K562 (cell line): ENCODE measurements around the gene RING1. TPM values are rescaled to one million over a fixed set of nuclear protein-coding genes. Genes with fewer than 3 reads are reported as not detected.
A peak's percentile ranks its signal among the peaks of the same experiment; 100 is the strongest.

Experiments used
- BMI1 ChIP-seq: fragments of 150-350 bp; IDR thresholded peaks from 2 replicates; pipeline ENCODE4 v1.6.1; 2014; ENCODE audit warnings: low read length
- BRCA1 ChIP-seq, 2 experiments: fragments of 450-650 bp in 1 of 2; sonication (generic) in 1 of 2; formaldehyde crosslinking in 1 of 2; IDR thresholded peaks; 2 replicates each; pipeline versions ENCODE4 v1.5.0 to v1.6.1; 2017 to 2020; ENCODE audit warnings: mild to moderate bottlenecking in 1 of 2, missing genetic modification reagents in 1 of 2
- ELF4 ChIP-seq: fragments of 450-650 bp; formaldehyde crosslinking; IDR thresholded peaks from 2 replicates; pipeline ENCODE4 v1.4.0; 2022; ENCODE audit warnings: missing genetic modification characterization
- GTF2F1 ChIP-seq: IDR thresholded peaks from 2 replicates; pipeline ENCODE4 v1.6.1; 2011; ENCODE audit warnings: low read depth, low read length, improper control_type of control experiment
- HDGF ChIP-seq: fragments of 450-650 bp; IDR thresholded peaks from 2 replicates; pipeline ENCODE4 v1.6.1; 2016
- HMGN3 ChIP-seq: IDR thresholded peaks from 2 replicates; pipeline ENCODE4 v1.6.1; 2011; ENCODE audit warnings: borderline replicate concordance, low read depth, mild to moderate bottlenecking, mixed read lengths, low read length; ENCODE audit not compliant: insufficient read length; ENCODE audit errors: extremely low read depth
- LCOR ChIP-seq: sonication (generic); formaldehyde crosslinking; IDR thresholded peaks from 2 replicates; pipeline ENCODE4 v1.8.0; 2022; ENCODE audit warnings: mild to moderate bottlenecking, missing genetic modification reagents
- MXI1 ChIP-seq: IDR thresholded peaks from 2 replicates; pipeline ENCODE4 v1.6.1; 2011; ENCODE audit warnings: low read depth, mild to moderate bottlenecking, improper control_type of control experiment, low read length
- PPARD ChIP-seq: fragments of 250-450 bp; sonication (Bioruptor Pico); IDR thresholded peaks from 2 replicates; pipeline ENCODE4 v1.8.0; 2022; ENCODE audit warnings: inconsistent platforms, mild to moderate bottlenecking, moderate library complexity
- PRPF4 ChIP-seq: fragments of 200-400 bp; formaldehyde crosslinking; IDR thresholded peaks from one replicate; pipeline ENCODE4 v1.6.1; 2017; ENCODE audit warnings: low read length, low read depth, mild to moderate bottlenecking; ENCODE audit not compliant: insufficient read depth, poor library complexity, severe bottlenecking
- PTRF ChIP-seq: fragments of 450-650 bp; IDR thresholded peaks from 2 replicates; pipeline ENCODE4 v1.6.1; 2016; ENCODE audit warnings: mild to moderate bottlenecking, missing genetic modification characterization, missing compliant biosample characterization
- RBM17 ChIP-seq: fragments of 200-400 bp; formaldehyde crosslinking; IDR thresholded peaks from 2 replicates; pipeline ENCODE4 v1.6.1; 2017; ENCODE audit warnings: low read depth, mild to moderate bottlenecking, low read length, borderline replicate concordance
- RNF2 ChIP-seq: sonication (generic); IDR thresholded peaks from 2 replicates; pipeline ENCODE4 v1.6.1; 2016
- SREBF1 ChIP-seq: fragments of 150-350 bp; IDR thresholded peaks from 2 replicates; pipeline ENCODE4 v1.6.1; 2014; ENCODE audit warnings: antibody characterized with exemption, low read depth, low read length, borderline replicate concordance
- ZBTB1 ChIP-seq: sonication (generic); formaldehyde crosslinking; IDR thresholded peaks from 2 replicates; pipeline ENCODE4 v1.8.1; 2023; ENCODE audit warnings: missing genetic modification reagents, low read depth, mild to moderate bottlenecking, borderline replicate concordance
- ZNF445 ChIP-seq: fragments of 250-450 bp; sonication (Bioruptor Pico); IDR thresholded peaks from 2 replicates; pipeline ENCODE4 v1.4.0; 2020; ENCODE audit warnings: low read depth, mild to moderate bottlenecking, moderate library complexity
- ZNF551 ChIP-seq: fragments of 250-450 bp; sonication (Bioruptor Pico); IDR thresholded peaks from 2 replicates; pipeline ENCODE4 v1.5.0; 2021; ENCODE audit warnings: mild to moderate bottlenecking, moderate library complexity
- polyA plus RNA-seq, 8 experiments: library from polyadenylated mRNA; depleted of rRNA in 4 of 8; stranded (reverse) in 5 of 8; unstranded in 3 of 8; fragments of >200 nt; fragmentation: Nextera tagmentation in 2 of 8; fragmentation: Illumina TruSeq in 1 of 8; extraction: Ambion mirVana in 2 of 8; extraction: Trizol in 1 of 8; gene quantifications; 2 replicates each; pipeline versions ENCODE4 v1.2.1 to v1.2.3, GENCODE V29; 2011 to 2014; ENCODE audit warnings: inconsistent platforms in 1 of 8, missing spikeins in 1 of 8
- total RNA-seq, 7 experiments: library from RNA; depleted of rRNA in 6 of 7; stranded (reverse); fragments of >200 nt in 6 of 7; fragmentation: Illumina TruSeq in 2 of 7; extraction: Trizol in 2 of 7; gene quantifications; 2 replicates each; pipeline versions ENCODE4 v1.2.1 to v1.2.3, GENCODE V29; 2011 to 2021; ENCODE audit warnings: low replicate concordance in 1 of 7
- TF ChIP-seq, protein P1 (sequence below): fragments of 450-650 bp; IDR thresholded peaks from 2 replicates; pipeline ENCODE4 v1.6.1; 2016; ENCODE audit warnings: low read depth, mild to moderate bottlenecking, moderate library complexity
- TF ChIP-seq, protein P2 (sequence below): fragments of 250-450 bp; sonication (Bioruptor Pico); IDR thresholded peaks from 2 replicates; pipeline ENCODE4 v1.4.0; 2020; ENCODE audit warnings: mild to moderate bottlenecking
- TF ChIP-seq, protein P3 (sequence below): IDR thresholded peaks from 3 replicates; pipeline ENCODE4 v1.6.1; 2011; ENCODE audit warnings: borderline replicate concordance, mild to moderate bottlenecking, moderate library complexity; ENCODE audit not compliant: insufficient read length; ENCODE audit errors: extremely low read depth
- TF ChIP-seq, protein P4 (sequence below): fragments of 250-450 bp; sonication (Bioruptor Pico); IDR thresholded peaks from 2 replicates; pipeline ENCODE4 v1.8.0; 2022; ENCODE audit warnings: inconsistent platforms, mild to moderate bottlenecking, moderate library complexity, borderline replicate concordance

RING1 gene
- total and polyA plus RNA-seq, 9 of the 15 experiments (the other 6 are each of a cell fraction or from before 2014, with no cell fraction given) = 4.2 to 59.1 (median 36.9) TPM

DNA sequence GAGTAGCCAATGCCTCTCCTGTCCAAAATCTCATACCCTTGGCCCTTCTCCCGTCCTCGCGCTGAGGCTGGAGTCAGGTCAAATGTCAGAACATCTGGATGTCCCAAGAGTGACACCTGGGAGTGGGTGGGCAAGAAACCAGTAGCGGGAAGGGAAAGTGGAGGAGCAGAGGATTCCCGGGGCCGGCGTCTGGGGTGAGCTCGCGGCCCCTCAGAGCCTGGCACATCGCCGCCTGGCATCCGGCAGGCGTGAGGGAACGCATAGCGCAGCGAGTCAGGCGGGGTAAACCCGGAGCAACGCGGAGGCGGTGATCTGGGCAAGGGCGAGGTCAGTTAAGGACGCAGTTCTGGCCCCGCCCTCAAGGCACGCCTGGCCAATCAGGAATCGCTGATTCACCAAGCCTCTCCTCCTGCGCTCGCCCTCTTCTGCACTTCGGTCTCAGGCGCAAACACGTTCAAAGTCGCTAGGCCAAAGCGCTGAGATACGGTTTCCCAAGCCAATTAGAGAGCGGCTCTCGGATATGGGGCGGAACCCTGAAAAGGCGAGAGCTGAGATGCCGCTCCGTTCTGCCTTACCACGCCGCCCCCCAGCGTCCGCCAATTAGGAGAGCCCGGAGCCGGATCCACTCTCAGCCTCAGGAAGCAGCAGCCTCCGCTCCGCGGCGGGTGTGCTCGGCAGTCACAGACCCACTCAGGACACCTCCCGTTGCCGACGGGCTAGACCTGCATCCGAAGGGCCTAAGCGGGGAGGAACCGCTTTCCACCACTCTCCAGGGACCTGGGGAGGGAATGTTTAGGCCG, 40.8 kb downstream of the RING1 start (continued):
- TF ChIP-seq HMGN3 (peak; percentile 91), PRPF4 (no peak), RNF2 (peak; percentile 31; the same call in 1 of the 2 replicates), BMI1 (no peak), ZBTB1 (CRISPR knock-in tag) (no peak), HDGF (peak; percentile 53; the same call in 1 of the 2 replicates), SREBF1 (no peak), GTF2F1 (no peak), PTRF (tag) (no peak), BRCA1 (IDR thresholded peaks at IDR 0.05) (no peak), BRCA1 (CRISPR knock-in tag; IDR thresholded peaks at IDR 0.05) (no peak), MXI1 (0 out of 2 replicates have a peak, but pooled peaks have one; percentile 9), ZNF445 (CRISPR knock-in tag) (peak; percentile 14; the same call in 1 of the 2 replicates), ELF4 (peak; percentile 41; the same call in 1 of the 2 replicates), PPARD (CRISPR knock-in tag) (no peak), RBM17 (no peak), ZNF551 (CRISPR knock-in tag) (no peak), LCOR (CRISPR knock-in tag) (peak; percentile 80)
- TF ChIP-seq, protein P1, sequence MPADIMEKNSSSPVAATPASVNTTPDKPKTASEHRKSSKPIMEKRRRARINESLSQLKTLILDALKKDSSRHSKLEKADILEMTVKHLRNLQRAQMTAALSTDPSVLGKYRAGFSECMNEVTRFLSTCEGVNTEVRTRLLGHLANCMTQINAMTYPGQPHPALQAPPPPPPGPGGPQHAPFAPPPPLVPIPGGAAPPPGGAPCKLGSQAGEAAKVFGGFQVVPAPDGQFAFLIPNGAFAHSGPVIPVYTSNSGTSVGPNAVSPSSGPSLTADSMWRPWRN = no peak; the same call in 1 of the 2 replicates
- TF ChIP-seq, protein P2, sequence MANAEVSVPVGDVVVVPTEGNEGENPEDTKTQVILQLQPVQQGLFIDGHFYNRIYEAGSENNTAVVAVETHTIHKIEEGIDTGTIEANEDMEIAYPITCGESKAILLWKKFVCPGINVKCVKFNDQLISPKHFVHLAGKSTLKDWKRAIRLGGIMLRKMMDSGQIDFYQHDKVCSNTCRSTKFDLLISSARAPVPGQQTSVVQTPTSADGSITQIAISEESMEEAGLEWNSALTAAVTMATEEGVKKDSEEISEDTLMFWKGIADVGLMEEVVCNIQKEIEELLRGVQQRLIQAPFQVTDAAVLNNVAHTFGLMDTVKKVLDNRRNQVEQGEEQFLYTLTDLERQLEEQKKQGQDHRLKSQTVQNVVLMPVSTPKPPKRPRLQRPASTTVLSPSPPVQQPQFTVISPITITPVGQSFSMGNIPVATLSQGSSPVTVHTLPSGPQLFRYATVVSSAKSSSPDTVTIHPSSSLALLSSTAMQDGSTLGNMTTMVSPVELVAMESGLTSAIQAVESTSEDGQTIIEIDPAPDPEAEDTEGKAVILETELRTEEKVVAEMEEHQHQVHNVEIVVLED = peak; percentile 13; the same call in 1 of the 2 replicates
- TF ChIP-seq, protein P3, sequence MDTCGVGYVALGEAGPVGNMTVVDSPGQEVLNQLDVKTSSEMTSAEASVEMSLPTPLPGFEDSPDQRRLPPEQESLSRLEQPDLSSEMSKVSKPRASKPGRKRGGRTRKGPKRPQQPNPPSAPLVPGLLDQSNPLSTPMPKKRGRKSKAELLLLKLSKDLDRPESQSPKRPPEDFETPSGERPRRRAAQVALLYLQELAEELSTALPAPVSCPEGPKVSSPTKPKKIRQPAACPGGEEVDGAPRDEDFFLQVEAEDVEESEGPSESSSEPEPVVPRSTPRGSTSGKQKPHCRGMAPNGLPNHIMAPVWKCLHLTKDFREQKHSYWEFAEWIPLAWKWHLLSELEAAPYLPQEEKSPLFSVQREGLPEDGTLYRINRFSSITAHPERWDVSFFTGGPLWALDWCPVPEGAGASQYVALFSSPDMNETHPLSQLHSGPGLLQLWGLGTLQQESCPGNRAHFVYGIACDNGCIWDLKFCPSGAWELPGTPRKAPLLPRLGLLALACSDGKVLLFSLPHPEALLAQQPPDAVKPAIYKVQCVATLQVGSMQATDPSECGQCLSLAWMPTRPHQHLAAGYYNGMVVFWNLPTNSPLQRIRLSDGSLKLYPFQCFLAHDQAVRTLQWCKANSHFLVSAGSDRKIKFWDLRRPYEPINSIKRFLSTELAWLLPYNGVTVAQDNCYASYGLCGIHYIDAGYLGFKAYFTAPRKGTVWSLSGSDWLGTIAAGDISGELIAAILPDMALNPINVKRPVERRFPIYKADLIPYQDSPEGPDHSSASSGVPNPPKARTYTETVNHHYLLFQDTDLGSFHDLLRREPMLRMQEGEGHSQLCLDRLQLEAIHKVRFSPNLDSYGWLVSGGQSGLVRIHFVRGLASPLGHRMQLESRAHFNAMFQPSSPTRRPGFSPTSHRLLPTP = no peak
- TF ChIP-seq, protein P4, sequence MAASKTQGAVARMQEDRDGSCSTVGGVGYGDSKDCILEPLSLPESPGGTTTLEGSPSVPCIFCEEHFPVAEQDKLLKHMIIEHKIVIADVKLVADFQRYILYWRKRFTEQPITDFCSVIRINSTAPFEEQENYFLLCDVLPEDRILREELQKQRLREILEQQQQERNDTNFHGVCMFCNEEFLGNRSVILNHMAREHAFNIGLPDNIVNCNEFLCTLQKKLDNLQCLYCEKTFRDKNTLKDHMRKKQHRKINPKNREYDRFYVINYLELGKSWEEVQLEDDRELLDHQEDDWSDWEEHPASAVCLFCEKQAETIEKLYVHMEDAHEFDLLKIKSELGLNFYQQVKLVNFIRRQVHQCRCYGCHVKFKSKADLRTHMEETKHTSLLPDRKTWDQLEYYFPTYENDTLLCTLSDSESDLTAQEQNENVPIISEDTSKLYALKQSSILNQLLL = no peak
